HG03442 (cell line): ENCODE data around the gene NUDT8.
"Not testable (repeated sequence)": the region's sequence is repeated elsewhere in the genome, so short reads cannot be mapped to it uniquely, and the experiment has no call there.

ENCODE experiments used
- ATAC-seq: cut with Tn5 transposase; IDR thresholded peaks from one replicate; pipeline ENCODE4 v1.9.1; 2021; ENCODE audit warnings: mild to moderate bottlenecking, moderate library complexity; ENCODE audit not compliant: unreplicated experiment

NUDT8 gene

DNA sequence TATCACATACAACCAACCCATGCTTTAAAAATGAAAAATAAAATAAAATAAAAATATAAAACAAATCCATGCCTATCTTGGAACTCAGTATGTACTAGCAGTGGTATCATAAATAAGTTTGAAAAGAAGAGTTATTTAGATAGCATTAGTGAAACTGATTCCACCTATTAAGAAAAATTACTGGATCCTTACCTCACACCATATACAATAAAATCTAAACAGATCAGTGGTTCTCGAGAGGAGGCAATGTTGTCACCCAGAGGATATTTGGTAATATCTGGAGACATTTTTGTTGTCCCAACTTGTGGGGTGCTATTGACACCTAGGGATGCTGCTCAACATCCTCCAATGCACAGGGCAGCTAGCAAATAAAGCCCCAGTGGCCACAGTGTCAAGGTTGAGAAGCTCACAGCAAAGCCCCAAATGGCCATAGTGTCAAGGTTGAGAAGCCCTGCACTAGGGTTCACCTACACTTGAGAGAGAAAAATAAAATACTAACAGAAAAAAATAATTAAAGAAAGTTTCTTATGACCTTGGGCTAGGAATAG lies 32.9 kb downstream of the NUDT8 start:
- no peak for ATAC-seq

DNA sequence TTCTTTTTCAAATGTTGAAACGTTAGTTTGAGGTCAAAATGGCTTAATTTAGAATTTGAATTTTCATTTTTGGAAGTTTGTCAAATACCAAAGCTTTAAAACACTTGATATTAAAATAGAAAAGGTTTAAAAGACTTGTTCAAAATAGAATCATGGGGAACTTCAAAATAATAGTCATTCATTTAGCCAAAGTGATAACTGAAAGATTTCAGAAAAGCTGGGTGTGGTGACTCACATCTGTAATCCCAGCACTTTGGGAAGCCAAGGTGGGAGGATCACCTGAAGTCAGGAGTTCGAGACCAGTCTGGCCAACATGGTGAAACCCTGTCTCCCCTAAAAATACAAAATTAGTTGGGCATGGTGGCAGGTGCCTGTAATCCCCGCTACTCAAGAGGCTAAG lies 35.3 kb downstream of the NUDT8 start:
- no peak for ATAC-seq

- no peak for ATAC-seq
Observed at GRCh38 chr11:67593565-67593905, 36.2 kb downstream of the NUDT8 start.

- ATAC-seq: no peak
Observed at GRCh38 chr11:67592880-67593564, 36.7 kb downstream of the NUDT8 start.

DNA sequence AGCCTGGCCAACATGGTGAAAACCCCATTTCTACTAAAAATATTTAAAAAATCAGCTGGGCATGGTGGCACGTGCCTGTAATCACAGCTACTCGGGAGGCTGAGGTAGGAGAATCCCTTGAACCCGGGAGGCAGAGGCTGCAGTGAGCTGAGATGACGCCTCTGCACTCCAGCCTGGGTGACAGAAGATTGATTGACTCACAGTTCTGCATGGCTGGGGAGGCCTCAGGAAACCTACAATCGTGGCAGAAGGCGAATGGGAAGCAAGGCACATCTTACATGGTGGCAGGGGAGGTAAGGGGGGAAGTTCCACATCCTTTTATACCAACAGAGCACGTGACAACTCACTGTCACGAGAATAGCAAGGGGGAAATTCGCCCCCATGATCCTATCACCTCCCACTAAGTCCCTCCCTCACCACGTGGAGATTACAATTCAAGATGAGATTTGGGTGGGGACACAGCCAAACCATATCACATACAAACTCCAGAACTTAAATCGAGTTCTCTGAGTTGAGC lies 40.8 kb downstream of the NUDT8 start:
- not testable (repeated sequence) for ATAC-seq

- ATAC-seq: no peak
Observed at GRCh38 chr11:67588136-67588503, 41.6 kb downstream of the NUDT8 start.

DNA sequence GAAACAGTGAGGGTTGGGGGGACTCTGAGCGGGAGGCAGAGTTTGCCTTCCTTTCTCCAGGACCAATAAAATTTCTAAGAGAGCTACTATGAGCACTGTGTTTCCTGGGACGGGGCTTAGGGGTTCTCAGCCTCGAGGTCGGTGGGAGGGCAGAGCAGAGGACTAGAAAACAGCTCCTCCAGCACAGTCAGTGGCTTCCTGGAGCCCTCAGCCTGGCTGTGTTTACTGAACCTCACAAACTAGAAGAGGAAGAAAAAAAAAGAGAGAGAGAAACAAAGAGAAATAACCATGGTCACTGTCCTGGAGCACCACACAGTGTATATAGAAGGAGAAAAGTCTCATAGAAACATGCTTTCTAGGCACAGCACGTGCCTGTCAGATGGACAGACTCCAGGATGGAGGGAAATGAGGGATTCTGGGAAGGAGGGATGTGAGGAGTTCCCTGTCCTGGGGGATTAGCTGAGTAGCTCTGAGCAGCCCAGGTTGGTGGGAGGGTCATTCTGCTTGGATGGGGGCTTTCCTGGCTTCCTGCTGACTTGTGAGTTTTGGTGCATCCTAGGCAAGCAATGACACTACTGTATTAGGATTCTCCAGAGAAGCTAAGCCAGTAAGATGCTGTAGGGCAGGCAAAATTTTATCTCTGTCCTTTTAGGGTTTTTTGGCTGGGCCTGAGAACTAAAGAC lies 43.0 kb downstream of the NUDT8 start:
- ATAC-seq: no peak

GRCh38 chr11:67585911-67586310 lies 43.8 kb downstream of the NUDT8 start:
- ATAC-seq: no peak

GRCh38 chr11:67584881-67585873 lies 44.6 kb downstream of the NUDT8 start:
- no peak for ATAC-seq

GRCh38 chr11:67584205-67584880 lies 45.4 kb downstream of the NUDT8 start:
- ATAC-seq: no peak

DNA sequence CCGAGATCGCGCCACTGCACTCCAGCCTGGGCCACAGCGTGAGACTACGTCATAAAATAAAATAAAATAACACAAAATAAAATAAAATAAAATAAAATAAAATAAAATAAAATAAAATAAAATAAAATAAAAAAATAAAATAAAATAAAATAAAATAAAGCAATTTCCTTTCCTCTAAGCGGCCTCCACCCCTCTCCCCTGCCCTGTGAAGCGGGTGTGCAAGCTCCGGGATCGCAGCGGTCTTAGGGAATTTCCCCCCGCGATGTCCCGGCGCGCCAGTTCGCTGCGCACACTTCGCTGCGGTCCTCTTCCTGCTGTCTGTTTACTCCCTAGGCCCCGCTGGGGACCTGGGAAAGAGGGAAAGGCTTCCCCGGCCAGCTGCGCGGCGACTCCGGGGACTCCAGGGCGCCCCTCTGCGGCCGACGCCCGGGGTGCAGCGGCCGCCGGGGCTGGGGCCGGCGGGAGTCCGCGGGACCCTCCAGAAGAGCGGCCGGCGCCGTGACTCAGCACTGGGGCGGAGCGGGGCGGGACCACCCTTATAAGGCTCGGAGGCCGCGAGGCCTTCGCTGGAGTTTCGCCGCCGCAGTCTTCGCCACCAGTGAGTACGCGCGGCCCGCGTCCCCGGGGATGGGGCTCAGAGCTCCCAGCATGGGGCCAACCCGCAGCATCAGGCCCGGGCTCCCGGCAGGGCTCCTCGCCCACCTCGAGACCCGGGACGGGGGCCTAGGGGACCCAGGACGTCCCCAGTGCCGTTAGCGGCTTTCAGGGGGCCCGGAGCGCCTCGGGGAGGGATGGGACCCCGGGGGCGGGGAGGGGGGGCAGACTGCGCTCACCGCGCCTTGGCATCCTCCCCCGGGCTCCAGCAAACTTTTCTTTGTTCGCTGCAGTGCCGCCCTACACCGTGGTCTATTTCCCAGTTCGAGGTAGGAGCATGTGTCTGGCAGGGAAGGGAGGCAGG lies 46.2 kb downstream of the NUDT8 start, which contains the start of gene GSTP1:
GSTP1 (plus strand) TSS at position 566 of the 958 bp plus-strand sequence; CDS start at position 598, 32 bp downstream.
- ATAC-seq: peak; percentile 71

GRCh38 chr11:67582011-67582410 lies 47.7 kb downstream of the NUDT8 start:
- no peak for ATAC-seq

GRCh38 chr11:67581469-67581868 lies 48.3 kb downstream of the NUDT8 start:
- no peak for ATAC-seq

- no peak for ATAC-seq
Observed at GRCh38 chr11:67577951-67578350, 51.8 kb downstream of the NUDT8 start.
